Measurements from ENCODE around the gene ERVH48-1.

GRCh38 chr21:42929969-42930368, 4.5 kb upstream of the ERVH48-1 start:
- TF ChIP-seq CTCF (IDR thresholded peaks at IDR 0.05) (no peak), KDM5A (IDR thresholded peaks at IDR 0.05) (no peak), NR3C1 (IDR thresholded peaks at IDR 0.05) (no peak), EHF (CRISPR knock-in tag; IDR thresholded peaks at IDR 0.05) (no peak), POLR2A (IDR thresholded peaks at IDR 0.05; ENCODE audit: low read length) (no peak), HOXB13 (CRISPR knock-in tag; IDR thresholded peaks at IDR 0.05; ENCODE audit: low read depth) (no peak), RAD21 (conservative IDR thresholded peaks at IDR 0.05 in 1 of 2, IDR thresholded peaks at IDR 0.05 in 1 of 2) (no peak)
